Choroid plexus epithelial cell (primary cell): ENCODE measurements around the gene ESF1.
"Not testable (repeated sequence)": the region's sequence is repeated elsewhere in the genome, so short reads cannot be mapped to it uniquely, and the experiment has no call there.

Experiments used
- DNase-seq: peaks from one replicate; pipeline ENCODE4 v3.0.0-alpha.2; 2010; ENCODE audit warnings: low read depth
- H3K4me3 ChIP-seq: 2 replicates; pipeline ENCODE4 v1.5.1; 2011; ENCODE audit warnings: low read depth, mild to moderate bottlenecking, control low read depth, low read length, moderate library complexity
- TF ChIP-seq, protein P1 (sequence below): conservative IDR thresholded peaks from 2 replicates; pipeline ENCODE4 v1.5.1; 2011; ENCODE audit warnings: low read depth, mild to moderate bottlenecking, control low read depth, inconsistent platforms, low read length, moderate library complexity

ESF1 gene

DNA sequence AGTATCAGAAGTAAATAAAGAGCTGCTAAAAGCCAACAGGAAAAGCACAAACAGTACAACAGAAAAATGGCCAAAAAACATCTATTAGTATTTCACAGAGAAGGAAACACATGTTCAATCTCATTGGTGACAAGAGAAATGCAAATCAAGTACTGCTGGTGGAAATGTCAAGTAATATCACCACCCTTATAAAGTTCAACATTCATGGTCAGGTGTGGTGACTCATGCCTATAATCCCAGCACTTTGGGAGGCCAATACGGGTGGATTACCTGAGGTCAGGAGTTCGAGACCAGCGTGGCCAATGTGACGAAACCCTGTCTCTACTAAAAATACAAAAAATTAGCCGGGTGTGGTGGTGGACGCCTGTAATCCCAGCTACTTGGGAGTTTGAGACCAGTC is 42.8 kb downstream of the ESF1 start:
- H3K4me3 ChIP-seq = no peak overlapping the region
- TF ChIP-seq, protein P1, sequence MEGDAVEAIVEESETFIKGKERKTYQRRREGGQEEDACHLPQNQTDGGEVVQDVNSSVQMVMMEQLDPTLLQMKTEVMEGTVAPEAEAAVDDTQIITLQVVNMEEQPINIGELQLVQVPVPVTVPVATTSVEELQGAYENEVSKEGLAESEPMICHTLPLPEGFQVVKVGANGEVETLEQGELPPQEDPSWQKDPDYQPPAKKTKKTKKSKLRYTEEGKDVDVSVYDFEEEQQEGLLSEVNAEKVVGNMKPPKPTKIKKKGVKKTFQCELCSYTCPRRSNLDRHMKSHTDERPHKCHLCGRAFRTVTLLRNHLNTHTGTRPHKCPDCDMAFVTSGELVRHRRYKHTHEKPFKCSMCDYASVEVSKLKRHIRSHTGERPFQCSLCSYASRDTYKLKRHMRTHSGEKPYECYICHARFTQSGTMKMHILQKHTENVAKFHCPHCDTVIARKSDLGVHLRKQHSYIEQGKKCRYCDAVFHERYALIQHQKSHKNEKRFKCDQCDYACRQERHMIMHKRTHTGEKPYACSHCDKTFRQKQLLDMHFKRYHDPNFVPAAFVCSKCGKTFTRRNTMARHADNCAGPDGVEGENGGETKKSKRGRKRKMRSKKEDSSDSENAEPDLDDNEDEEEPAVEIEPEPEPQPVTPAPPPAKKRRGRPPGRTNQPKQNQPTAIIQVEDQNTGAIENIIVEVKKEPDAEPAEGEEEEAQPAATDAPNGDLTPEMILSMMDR = no peak
- no peak for DNase-seq

DNA sequence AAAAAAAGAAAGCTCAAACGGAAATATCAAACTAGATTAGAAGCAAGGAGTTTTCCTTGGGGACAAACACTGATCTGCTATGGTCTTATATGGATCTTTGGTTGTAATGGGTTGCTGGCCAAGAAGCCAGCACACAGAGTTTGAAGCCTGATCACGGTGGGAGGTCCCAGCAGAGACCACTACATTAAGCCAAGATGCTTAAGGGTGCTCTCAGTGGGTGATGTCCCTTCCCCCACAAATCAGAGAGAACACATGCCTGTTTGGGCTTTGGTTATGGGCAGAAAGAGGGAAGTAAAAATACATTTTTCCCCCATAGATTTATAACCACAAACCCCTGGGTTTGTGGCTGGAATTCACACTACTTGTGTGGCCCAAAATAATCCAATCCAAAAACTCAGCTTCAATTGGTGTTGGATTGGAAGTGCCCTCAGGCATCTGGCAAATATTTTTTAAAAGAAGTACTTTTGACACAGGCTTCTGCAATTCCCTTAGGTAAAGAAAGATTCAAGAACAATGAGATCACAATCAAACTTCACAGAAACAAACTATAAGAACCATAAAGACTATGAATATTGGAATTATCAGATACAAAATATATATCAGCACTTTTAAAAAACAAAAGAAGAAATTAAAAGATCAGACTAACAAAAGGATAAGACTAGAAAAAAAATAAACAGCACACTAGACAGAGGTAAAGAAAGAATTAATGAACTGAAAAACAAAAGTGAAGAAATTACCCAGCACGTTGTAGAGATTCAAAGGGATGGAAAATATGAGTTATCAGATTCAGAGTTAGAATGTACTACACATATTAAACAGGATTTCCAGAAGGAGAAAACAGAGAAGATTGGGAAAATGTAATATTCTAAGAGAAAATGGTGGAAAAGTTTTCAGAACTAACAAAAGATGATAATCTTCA is 44.7 kb downstream of the ESF1 start:
- DNase-seq = peak; percentile 33
- no peak overlapping the region for H3K4me3 ChIP-seq
- TF ChIP-seq, protein P1 = no peak

DNA sequence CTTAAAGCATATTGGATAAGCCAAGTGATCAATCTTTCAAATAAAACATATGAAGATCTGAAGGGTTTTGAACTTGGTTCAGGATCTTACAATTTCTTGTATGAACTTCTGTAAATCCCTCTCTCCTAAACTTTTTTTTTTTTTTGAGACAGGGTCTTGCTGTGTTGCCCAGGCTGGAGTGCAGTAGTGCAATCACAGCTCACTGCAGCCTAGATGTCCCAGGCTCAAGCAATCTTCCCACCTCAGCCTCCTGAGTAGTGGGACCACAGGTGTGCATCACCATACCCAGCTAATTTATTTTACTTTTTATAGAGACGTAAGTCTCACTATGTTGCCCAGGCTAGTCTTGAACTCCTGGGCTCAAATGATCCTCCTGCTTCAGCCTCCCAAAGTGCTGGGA is 46.5 kb downstream of the ESF1 start:
- DNase-seq, H3K4me3 ChIP-seq: not testable (repeated sequence)

DNA sequence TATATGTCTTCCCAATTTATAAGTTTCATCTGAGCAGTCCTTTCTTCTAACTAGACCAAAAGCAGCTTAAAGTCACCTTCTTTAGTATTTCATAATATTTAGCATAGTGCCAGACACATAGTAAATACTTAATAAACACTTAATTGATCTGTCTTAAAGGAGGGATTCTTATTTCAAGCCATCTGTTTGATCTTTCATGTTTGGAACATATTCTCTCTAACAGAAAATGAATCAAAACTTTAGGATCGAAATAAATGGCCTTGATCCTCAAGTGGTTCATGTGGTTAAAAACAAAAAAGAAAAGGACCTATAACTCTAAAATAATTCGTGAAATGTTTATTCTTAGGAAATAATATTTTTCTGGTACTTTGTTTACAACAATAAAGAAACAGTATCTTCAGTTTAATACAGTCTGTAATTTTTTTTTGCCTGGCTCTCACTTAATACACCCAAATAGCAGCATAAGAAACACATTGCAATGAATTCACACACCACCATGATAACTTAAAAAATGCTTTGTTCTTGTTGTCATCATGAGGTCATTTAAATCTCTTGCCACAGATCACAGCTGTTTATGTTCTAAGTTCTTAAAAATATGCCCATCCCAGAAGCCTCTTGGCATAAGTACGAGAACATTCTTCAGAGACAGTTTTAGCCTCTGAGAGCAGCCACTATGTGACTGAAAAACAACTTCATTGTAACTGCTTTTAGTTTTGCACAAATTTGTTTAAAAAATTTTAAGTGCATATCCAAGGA is 48.1 kb downstream of the ESF1 start:
- TF ChIP-seq, protein P1 = no peak
- H3K4me3 ChIP-seq = no peak overlapping the region
- peak; percentile 90 for DNase-seq

DNA sequence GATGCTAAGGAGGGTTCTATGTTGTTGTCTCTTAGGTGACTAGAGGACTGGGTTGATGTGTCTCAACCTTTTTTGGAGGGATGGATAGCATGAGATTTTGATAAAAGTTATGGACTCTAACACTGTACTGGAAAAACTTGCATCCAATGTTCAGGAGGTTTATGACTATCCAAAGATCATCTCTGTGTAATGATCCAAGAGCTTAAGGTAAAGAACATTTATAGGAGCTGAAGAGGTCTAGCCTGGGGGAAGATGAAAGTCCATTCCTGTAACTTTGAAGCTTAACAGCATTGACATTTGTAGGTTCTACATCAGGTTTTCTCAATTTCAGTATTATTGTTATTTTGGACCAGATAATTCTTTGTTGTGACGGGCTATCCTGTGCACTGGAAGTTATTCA is 48.9 kb downstream of the ESF1 start:
- no peak for DNase-seq

DNA sequence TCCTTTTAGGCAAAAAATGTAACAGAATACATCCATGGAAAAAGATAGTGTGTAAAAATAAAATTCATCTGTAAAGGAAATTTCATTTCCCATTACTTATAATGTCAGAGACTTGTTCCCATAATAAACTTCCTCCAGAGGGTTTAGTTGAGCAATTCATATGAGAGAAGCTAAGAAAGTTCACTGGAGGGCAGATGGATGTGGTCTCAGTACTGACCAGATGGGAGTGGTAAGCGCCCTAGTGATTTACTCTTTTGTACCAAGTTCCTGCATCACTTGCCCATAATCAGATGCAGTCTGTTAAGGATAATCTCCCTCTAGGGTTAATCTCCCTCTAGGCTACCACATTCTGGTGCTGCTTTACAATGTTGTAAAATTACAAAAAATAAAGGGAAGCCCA is 61.7 kb downstream of the ESF1 start:
- TF ChIP-seq, protein P1 = no peak
- H3K4me3 ChIP-seq = no peak overlapping the region
- peak; percentile 44 for DNase-seq

More for the DNA sequence above, 48.9 kb downstream of the ESF1 start:
- no peak overlapping the region for H3K4me3 ChIP-seq
- TF ChIP-seq, protein P1 = no peak

DNA sequence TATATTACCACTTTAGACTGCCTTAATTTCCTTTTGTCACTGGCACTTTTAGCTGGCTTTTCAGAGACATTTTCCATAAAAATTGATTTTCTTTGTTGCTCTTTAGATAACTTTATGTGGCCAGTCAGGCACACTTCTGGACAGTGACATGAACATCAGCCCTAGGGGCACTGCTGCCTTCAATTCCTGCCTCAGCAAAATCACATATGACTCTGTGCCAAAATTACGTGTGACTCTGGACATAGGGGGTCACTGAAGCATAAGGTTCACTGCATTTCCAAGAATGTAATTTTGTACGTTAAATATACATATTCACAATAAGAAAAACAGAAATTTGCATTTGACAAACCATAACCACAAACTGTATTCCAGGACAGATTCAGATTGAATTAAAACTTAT is 66.5 kb downstream of the ESF1 start:
- no peak for DNase-seq
- TF ChIP-seq, protein P1 = no peak
- H3K4me3 ChIP-seq = no peak overlapping the region
